ENCODE data around the gene PIAS1.

- TF ChIP-seq CTCF (IDR thresholded peaks at IDR 0.05) (no peak), EP300 (IDR thresholded peaks at IDR 0.05) (no peak), POLR2A (IDR thresholded peaks at IDR 0.05) (no peak)
These were observed 138.8 kb downstream of the PIAS1 start for GRCh38 chr15:68192804-68193486.

Data from tibial nerve (tissue), 4 donors.